Measurements from ENCODE around the gene C16orf86.

The C16orf86 gene

DNA sequence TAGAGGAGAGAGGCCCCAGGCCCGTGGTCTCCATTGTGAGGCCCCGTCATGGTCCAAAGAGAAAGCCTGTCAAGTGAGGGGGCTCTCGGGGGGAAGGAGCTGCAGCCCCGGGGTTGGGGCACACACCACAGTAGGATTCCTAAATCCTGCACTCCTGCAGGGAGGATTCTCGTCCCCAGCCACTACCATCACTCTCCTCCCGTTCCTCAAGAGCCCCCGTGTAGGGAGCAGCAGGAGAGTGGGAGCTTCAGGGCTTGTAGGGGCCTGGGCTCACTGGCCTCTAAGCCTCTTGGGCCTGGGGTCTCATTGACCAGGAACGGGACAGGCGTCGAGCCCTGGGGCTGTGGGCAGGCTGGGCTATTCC lies 821 bp downstream of the C16orf86 start:
- peaks cover 11% of the 10 kb centered on the region for H3F3A ChIP-seq (ENCODE audit: insufficient read depth, low read length)
- H3K36me3 ChIP-seq (replicated peaks; ENCODE audit: insufficient read depth, low read length), result no peaks in the 10 kb centered on the region
- no peak for DNase-seq
- H2AFZ ChIP-seq (ENCODE audit: low read length), result peak overlapping the region; percentile 99
- TF ChIP-seq, protein P1, sequence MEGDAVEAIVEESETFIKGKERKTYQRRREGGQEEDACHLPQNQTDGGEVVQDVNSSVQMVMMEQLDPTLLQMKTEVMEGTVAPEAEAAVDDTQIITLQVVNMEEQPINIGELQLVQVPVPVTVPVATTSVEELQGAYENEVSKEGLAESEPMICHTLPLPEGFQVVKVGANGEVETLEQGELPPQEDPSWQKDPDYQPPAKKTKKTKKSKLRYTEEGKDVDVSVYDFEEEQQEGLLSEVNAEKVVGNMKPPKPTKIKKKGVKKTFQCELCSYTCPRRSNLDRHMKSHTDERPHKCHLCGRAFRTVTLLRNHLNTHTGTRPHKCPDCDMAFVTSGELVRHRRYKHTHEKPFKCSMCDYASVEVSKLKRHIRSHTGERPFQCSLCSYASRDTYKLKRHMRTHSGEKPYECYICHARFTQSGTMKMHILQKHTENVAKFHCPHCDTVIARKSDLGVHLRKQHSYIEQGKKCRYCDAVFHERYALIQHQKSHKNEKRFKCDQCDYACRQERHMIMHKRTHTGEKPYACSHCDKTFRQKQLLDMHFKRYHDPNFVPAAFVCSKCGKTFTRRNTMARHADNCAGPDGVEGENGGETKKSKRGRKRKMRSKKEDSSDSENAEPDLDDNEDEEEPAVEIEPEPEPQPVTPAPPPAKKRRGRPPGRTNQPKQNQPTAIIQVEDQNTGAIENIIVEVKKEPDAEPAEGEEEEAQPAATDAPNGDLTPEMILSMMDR (IDR thresholded peaks at IDR 0.05; ENCODE audit: low read length), result no peak
- TF ChIP-seq EZH2 (optimal IDR thresholded peaks at IDR 0.05; ENCODE audit: low read depth, low read length) (no peak), EZH2phosphoT487 (IDR thresholded peaks at IDR 0.05; ENCODE audit: low read length) (no peak)
- H3K27me3 ChIP-seq (replicated peaks; ENCODE audit: insufficient read depth, low read length), result no peaks in the 10 kb centered on the region
- H3K9me3 ChIP-seq (replicated peaks; ENCODE audit: insufficient read depth, low read length), result no peaks in the 10 kb centered on the region
- H3K79me2 ChIP-seq (ENCODE audit: low read length), result peaks cover 14% of the 10 kb centered on the region
- no peaks in the 10 kb centered on the region for H3K9me2 ChIP-seq (replicated peaks; ENCODE audit: insufficient read depth, low read length)
- peak overlapping the region; percentile 82; the same call in 1 of the 2 replicates for H3K9ac ChIP-seq (ENCODE audit: low read length)
- H3K4me3 ChIP-seq (ENCODE audit: low read length), result peak overlapping the region; percentile 89
- no peaks in the 10 kb centered on the region for H4K20me1 ChIP-seq (ENCODE audit: insufficient read depth, low read length)
- H3K4me1 ChIP-seq (ENCODE audit: low read length), result peaks cover 21% of the 10 kb centered on the region
- peak overlapping the region; percentile 98 for H3K4me2 ChIP-seq (ENCODE audit: low read depth, low read length)
- peak overlapping the region; percentile 52; the same call in 1 of the 2 replicates for H3K27ac ChIP-seq (ENCODE audit: low read length)

- Histone ChIP-seq H4K20me1 (ENCODE audit: insufficient read depth, low read length) (no peaks in the 10 kb centered on the region), H3K27ac (ENCODE audit: low read length) (peak overlapping the region; percentile 52; the same call in 1 of the 2 replicates), H3K4me2 (ENCODE audit: low read depth, low read length) (peak overlapping the region; percentile 98), H3K9me3 (replicated peaks; ENCODE audit: insufficient read depth, low read length) (no peaks in the 10 kb centered on the region), H3K36me3 (replicated peaks; ENCODE audit: insufficient read depth, low read length) (no peaks in the 10 kb centered on the region), H3K4me1 (ENCODE audit: low read length) (peaks cover 21% of the 10 kb centered on the region), H3F3A (ENCODE audit: insufficient read depth, low read length) (peaks cover 11% of the 10 kb centered on the region), H3K9me2 (replicated peaks; ENCODE audit: insufficient read depth, low read length) (no peaks in the 10 kb centered on the region), H3K79me2 (ENCODE audit: low read length) (peaks cover 12% of the 10 kb centered on the region; the same call in 1 of the 2 replicates), H2AFZ (ENCODE audit: low read length) (peak overlapping the region; percentile 99), H3K27me3 (replicated peaks; ENCODE audit: insufficient read depth, low read length) (no peaks in the 10 kb centered on the region), H3K9ac (ENCODE audit: low read length) (peak overlapping the region; percentile 82; the same call in 1 of the 2 replicates), H3K4me3 (ENCODE audit: low read length) (peak overlapping the region; percentile 89)
- peak; percentile 96 for DNase-seq
- TF ChIP-seq, protein P1 (IDR thresholded peaks at IDR 0.05; ENCODE audit: low read length), result peak; percentile 92
- TF ChIP-seq EZH2phosphoT487 (IDR thresholded peaks at IDR 0.05; ENCODE audit: low read length) (no peak), EZH2 (optimal IDR thresholded peaks at IDR 0.05; ENCODE audit: low read depth, low read length) (no peak)
These were observed 1.3 kb downstream of the C16orf86 start for GRCh38 chr16:67667817-67668494.

DNA sequence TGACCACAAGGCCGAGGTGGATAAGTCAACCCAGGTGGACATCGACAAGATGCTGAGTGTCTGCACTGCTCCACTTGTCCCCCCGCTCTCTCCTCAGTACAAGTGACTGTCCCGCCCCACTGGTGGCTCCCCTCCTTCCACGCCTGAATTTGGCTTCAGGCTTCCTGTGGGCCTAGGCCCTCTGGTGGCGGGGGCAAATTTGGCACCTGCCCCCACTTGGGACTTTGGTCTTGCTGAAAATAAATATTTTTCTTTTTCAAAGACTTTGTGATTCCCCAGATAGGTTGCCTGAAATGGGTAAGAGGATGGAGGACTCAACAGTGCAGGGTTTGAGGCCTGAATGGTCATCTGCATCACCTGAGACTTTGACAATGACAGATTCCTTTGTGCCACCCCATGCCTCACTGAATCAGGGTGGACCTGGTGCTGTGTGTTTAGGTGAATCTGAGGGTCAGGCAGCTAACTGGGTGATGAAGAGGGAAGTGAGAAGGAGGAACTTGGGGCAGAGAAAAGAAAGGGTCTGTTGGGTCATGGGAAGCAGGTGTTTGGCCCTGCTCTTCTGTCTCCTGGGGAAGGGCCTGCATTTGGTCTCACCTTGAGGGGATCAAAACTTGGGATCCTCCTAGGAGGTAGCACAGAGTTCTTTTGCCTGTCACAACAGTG lies 2.0 kb downstream of the C16orf86 start:
- TF ChIP-seq EZH2 (optimal IDR thresholded peaks at IDR 0.05; ENCODE audit: low read depth, low read length), result no peak
- no peak for TF ChIP-seq EZH2phosphoT487 (IDR thresholded peaks at IDR 0.05; ENCODE audit: low read length)
- TF ChIP-seq, protein P1 (IDR thresholded peaks at IDR 0.05; ENCODE audit: low read length), result peak; percentile 35
- H3K36me3 ChIP-seq (replicated peaks; ENCODE audit: insufficient read depth, low read length), result no peaks in the 10 kb centered on the region
- no peak overlapping the region for H3K4me2 ChIP-seq (ENCODE audit: low read depth, low read length)
- no peak overlapping the region; the same call in 1 of the 2 replicates for H3K27ac ChIP-seq (ENCODE audit: low read length)
- H3F3A ChIP-seq (ENCODE audit: insufficient read depth, low read length), result peaks cover 11% of the 10 kb centered on the region
- H2AFZ ChIP-seq (ENCODE audit: low read length), result 0 out of 2 replicates have a peak overlapping the region, but pooled peaks have one; percentile 45
- no peaks in the 10 kb centered on the region for H3K27me3 ChIP-seq (replicated peaks; ENCODE audit: insufficient read depth, low read length)
- H3K4me3 ChIP-seq (ENCODE audit: low read length), result no peak overlapping the region
- no peaks in the 10 kb centered on the region for H3K9me2 ChIP-seq (replicated peaks; ENCODE audit: insufficient read depth, low read length)
- H3K4me1 ChIP-seq (ENCODE audit: low read length), result peaks cover 21% of the 10 kb centered on the region
- H3K79me2 ChIP-seq (ENCODE audit: low read length), result peaks cover 12% of the 10 kb centered on the region; the same call in 1 of the 2 replicates
- no peak overlapping the region for H3K9ac ChIP-seq (ENCODE audit: low read length)
- DNase-seq, result no peak
- H4K20me1 ChIP-seq (ENCODE audit: insufficient read depth, low read length), result no peaks in the 10 kb centered on the region
- H3K9me3 ChIP-seq (replicated peaks; ENCODE audit: insufficient read depth, low read length), result no peaks in the 10 kb centered on the region

Measured in MM.1S (cell line).